GM12875 (cell line): Measurements from ENCODE around the gene JMJD1C.
A peak's percentile ranks its signal among the peaks of the same experiment; 100 is the strongest.

Experiments
- H3K4me3 ChIP-seq: one replicate; pipeline ENCODE4 v1.5.1; 2011; ENCODE audit warnings: low read depth, low read length, control low read depth
- TF ChIP-seq, protein P1 (sequence below): IDR thresholded peaks from 2 replicates; pipeline ENCODE4 v1.5.1; 2011; ENCODE audit warnings: low read depth, mild to moderate bottlenecking, control low read depth, inconsistent platforms, low read length, moderate library complexity, borderline replicate concordance; ENCODE audit not compliant: insufficient read depth

JMJD1C gene

DNA sequence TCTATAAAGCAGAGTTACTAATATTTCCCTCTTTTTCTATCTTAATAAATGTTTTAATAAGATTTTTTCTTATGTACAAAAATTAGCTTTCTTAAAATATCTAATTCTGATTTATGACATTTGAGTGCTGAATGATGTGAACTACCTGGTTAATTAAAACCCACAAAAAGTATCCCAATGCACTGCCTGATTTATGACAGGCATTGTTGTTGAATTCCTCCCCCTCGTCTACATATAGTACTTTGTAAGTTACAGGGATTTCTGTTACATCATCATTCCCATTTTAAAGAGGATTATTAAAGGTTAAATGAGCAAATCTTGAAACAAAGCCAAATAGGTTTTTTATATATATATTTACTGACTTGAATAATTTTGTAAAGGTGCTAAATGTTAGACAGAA lies 241.5 kb downstream of the JMJD1C start:
- H3K4me3 ChIP-seq, result no peak overlapping the region
- TF ChIP-seq, protein P1, sequence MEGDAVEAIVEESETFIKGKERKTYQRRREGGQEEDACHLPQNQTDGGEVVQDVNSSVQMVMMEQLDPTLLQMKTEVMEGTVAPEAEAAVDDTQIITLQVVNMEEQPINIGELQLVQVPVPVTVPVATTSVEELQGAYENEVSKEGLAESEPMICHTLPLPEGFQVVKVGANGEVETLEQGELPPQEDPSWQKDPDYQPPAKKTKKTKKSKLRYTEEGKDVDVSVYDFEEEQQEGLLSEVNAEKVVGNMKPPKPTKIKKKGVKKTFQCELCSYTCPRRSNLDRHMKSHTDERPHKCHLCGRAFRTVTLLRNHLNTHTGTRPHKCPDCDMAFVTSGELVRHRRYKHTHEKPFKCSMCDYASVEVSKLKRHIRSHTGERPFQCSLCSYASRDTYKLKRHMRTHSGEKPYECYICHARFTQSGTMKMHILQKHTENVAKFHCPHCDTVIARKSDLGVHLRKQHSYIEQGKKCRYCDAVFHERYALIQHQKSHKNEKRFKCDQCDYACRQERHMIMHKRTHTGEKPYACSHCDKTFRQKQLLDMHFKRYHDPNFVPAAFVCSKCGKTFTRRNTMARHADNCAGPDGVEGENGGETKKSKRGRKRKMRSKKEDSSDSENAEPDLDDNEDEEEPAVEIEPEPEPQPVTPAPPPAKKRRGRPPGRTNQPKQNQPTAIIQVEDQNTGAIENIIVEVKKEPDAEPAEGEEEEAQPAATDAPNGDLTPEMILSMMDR, result no peak

DNA sequence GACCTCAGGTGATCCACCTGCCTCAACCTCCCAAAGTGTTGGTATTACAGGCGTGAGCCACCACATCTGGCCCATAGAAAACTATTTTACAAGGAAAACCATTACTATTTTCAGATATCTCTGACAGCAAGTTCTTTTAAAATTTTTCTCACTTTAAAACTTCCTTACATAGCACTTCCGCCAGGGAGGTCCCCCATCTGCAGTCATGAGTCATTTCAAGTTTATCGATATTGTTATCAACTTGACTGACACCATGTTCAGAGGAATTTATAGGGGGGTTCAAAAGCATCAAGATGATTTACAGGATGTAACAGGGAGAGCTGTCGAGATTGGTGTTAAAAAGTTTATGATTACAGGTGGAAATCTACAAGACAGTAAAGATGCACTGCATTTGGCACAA lies 243.8 kb downstream of the JMJD1C start:
- H3K4me3 ChIP-seq, result no peak overlapping the region
- TF ChIP-seq, protein P1, result no peak

DNA sequence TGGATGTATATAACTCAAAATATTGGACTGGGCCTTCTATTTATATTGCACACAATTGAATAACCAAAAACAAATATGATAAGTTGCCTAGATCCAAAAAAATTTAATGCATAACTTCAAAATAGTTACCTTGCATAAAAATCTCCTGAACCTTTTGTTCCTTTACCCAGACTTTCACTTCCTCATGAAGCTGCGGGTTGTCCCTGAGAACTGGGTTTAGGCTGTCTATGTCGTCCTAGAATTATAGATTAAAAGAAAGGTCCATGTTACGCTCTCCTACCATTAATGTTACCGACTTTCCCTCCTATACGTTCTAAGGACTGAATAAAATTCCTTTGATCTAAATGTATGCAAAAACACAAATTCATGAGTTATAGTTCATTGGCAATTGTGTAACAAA lies 246.0 kb downstream of the JMJD1C start:
- H3K4me3 ChIP-seq, result no peak overlapping the region
- TF ChIP-seq, protein P1, result no peak

GRCh38 chr10:63217120-63217605 lies 248.6 kb downstream of the JMJD1C start:
- TF ChIP-seq, protein P1, result peak; percentile 33; the same call in 1 of the 2 replicates
- H3K4me3 ChIP-seq, result no peak overlapping the region

DNA sequence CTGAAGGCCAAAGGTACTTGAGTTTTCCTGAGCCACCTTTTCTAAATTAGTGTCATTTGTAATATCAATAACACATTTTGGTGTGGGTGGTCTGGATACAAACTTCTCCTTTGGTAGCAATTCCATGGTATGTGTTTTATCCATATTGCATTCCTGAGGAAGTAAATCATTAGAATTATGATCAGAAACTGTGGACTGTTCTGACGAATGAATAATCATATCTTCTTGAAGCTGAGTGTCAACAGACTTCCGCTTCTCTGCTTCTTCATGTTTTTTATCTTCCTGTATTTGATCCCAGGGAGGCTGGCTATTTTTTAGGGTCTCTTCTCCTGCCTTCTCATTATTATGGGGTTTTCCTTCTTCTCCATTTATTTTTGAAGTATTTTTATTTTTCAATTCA lies 251.2 kb downstream of the JMJD1C start:
- no peak overlapping the region for H3K4me3 ChIP-seq
- TF ChIP-seq, protein P1, result no peak

DNA sequence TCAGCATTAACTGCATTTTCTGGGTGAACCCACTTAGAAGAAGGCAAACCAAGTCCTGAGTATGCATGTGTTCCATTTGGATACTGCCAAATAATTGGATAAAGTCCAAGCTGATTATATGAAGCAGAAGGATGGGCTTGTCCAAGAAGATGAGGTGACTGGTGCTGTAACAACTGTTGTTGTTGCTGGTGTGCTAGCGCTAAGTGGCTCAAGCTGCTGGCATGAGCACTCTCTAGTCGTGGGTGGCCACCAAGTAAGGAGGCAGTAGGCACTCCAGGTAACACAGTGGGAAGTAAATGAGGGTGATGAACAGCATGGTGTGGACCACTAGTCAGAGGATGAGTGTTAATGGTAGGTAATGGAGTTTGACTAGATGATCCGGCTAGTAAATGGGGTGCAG lies 252.3 kb downstream of the JMJD1C start:
- H3K4me3 ChIP-seq, result no peak overlapping the region
- TF ChIP-seq, protein P1, result no peak

DNA sequence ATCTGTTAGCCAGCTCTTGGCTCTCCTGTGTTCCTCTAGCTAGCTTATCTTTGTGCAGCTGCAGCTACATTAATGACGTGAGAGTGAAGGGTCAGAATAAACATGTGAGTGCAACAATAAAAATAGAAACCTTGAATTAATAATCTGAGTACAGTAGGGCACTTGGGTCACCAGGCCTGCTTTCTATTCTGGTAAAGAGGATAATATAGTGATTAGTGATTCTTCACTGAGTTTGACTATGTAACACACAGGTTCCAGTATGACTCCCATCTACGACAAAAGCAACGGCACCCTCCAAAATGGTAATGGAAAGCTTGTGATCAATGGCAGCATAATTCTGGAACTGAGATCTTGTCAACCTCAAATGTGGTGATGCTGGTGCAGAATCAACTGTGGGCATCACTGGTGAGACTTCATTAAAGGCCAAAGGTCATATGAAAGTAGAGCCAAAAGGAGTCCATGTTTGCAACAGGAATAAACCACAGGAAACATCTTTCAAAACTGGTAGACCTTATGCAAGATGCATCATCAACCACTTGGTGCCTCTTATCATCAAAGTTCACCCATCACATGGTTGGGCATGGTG lies 255.1 kb downstream of the JMJD1C start:
- TF ChIP-seq, protein P1, result no peak
- no peak overlapping the region for H3K4me3 ChIP-seq
